K562 (cell line): ENCODE results near the gene EIPR1. TPM values are rescaled to one million over a fixed set of nuclear protein-coding genes. Genes with fewer than 3 reads are reported as not detected.

Experiments
- ATAC-seq: fragments of 200-7000 bp; cut with Tn5 transposase; 3 replicates; pipeline ENCODE4 v1.9.1; 2020; ENCODE audit warnings: moderate library complexity
- BruUV-seq: library from RNA; stranded (reverse); fragments of 400-500 nt; replicated peaks from 2 replicates; lab custom pipeline; 2021; lab: Mats Ljungman, UMichigan
- CTCF ChIA-PET: fragments of 300-600 bp; formaldehyde crosslinking; extraction: SDS; loops from one replicate; lab custom pipeline; 2021; ENCODE audit warnings: low intra/inter-chr PET ratio; lab: Yijun Ruan, JAX
- POLR2A ChIA-PET: fragments of 300-600, 350-650 bp; sonication (Branson Sonifier 250); formaldehyde crosslinking; extraction: SDS; loops from one replicate; lab custom pipeline; 2021; ENCODE audit warnings: antibody characterized with exemption, inconsistent platforms; lab: Yijun Ruan, JAX
- DNase-seq, 4 experiments: peaks; one replicate each; pipeline versions ENCODE4 v3.0.0 to v3.0.0-alpha.2; 2011 to 2018; ENCODE audit warnings: low spot score in 3 of 4, mixed read lengths in 3 of 4; ENCODE audit errors: extremely low read depth in 1 of 4
- FAIRE-seq: peaks from 2 replicates; lab custom pipeline; 2011; peaks lifted over from hg19 to GRCh38; lab: Jason Lieb, UNC
- H2AFZ ChIP-seq: 2 replicates; pipeline ENCODE4 v1.6.0; 2011; ENCODE audit warnings: low read depth, low read length, control low read depth, inconsistent platforms
- H3K27ac ChIP-seq: fragments of 200-600 bp; 3 replicates; pipeline ENCODE4 v1.8.0; 2011; ENCODE audit warnings: low read depth, mild to moderate bottlenecking, control low read depth, inconsistent platforms, low read length, moderate library complexity, mixed read lengths; ENCODE audit errors: extremely low read depth
- H3K27me3 ChIP-seq, 2 experiments: fragments of 300-600 bp in 1 of 2; 2 replicates in 1 of 2; 3 replicates in 1 of 2; pipeline versions ENCODE4 v1.6.0 to v1.8.0; 2011; ENCODE audit warnings: inconsistent platforms in 2 of 2, low read length in 2 of 2, mild to moderate bottlenecking in 1 of 2, mixed read lengths in 1 of 2, moderate library complexity in 1 of 2; ENCODE audit not compliant: control insufficient read depth in 2 of 2, insufficient read depth in 2 of 2
- H3K36me3 ChIP-seq: fragments of 300-600 bp; 3 replicates; pipeline ENCODE4 v1.8.0; 2011; ENCODE audit warnings: mild to moderate bottlenecking, low read length, inconsistent platforms; ENCODE audit not compliant: control insufficient read depth, insufficient read depth
- H3K4me1 ChIP-seq, 2 experiments: fragments of 200-600 bp in 1 of 2; replicated peaks in 1 of 2; 2 replicates in 1 of 2; 3 replicates in 1 of 2; pipeline versions ENCODE4 v1.5.1 to v1.8.0; 2011; ENCODE audit warnings: inconsistent platforms in 2 of 2, low read length in 2 of 2, mild to moderate bottlenecking in 1 of 2, mixed read lengths in 1 of 2, moderate library complexity in 1 of 2; ENCODE audit not compliant: control insufficient read depth in 2 of 2, insufficient read depth in 2 of 2
- H3K4me2 ChIP-seq: 2 replicates; pipeline ENCODE4 v1.6.1; 2011; ENCODE audit warnings: low read length, control low read depth, inconsistent platforms, mixed read lengths; ENCODE audit not compliant: insufficient read depth
- H3K4me3 ChIP-seq: fragments of 200-600 bp; sonication (generic), shearing (Covaris generic); 2 replicates; pipeline ENCODE4 v1.5.1; 2016; ENCODE audit warnings: control low read depth, inconsistent platforms
- H3K79me2 ChIP-seq: fragments of 200-600 bp; 3 replicates; pipeline ENCODE4 v1.8.0; 2011; ENCODE audit warnings: low read length, inconsistent platforms; ENCODE audit not compliant: control insufficient read depth, insufficient read depth
- H3K9ac ChIP-seq, 2 experiments: 2 replicates each; pipeline versions ENCODE4 v1.6.0 to v1.6.1; 2011; ENCODE audit warnings: low read depth in 2 of 2, low read length in 2 of 2, control low read depth in 1 of 2, inconsistent platforms in 1 of 2, mild to moderate bottlenecking in 1 of 2, mixed read lengths in 1 of 2; ENCODE audit not compliant: insufficient read depth in 1 of 2
- H3K9me1 ChIP-seq: one replicate; pipeline ENCODE4 v1.6.0; 2011; ENCODE audit warnings: inconsistent platforms, mild to moderate bottlenecking, low read length, moderate library complexity; ENCODE audit not compliant: control insufficient read depth, insufficient read depth
- H3K9me3 ChIP-seq: replicated peaks from 2 replicates; pipeline ENCODE4 v1.5.1; 2011; ENCODE audit warnings: low read depth, low read length, inconsistent platforms; ENCODE audit not compliant: control insufficient read depth, insufficient read depth
- H4K20me1 ChIP-seq: replicated peaks from 2 replicates; pipeline ENCODE4 v1.6.1; 2011; ENCODE audit warnings: low read length, inconsistent platforms, mixed read lengths; ENCODE audit not compliant: control insufficient read depth, insufficient read depth
- BCL6 ChIP-seq: fragments of 250-450 bp; sonication (Bioruptor Pico); IDR thresholded peaks from 2 replicates; pipeline ENCODE4 v1.4.0; 2020
- DDX20 ChIP-seq: fragments of 450-650 bp; IDR thresholded peaks from 2 replicates; pipeline ENCODE4 v1.6.1; 2016; ENCODE audit warnings: missing genetic modification characterization, low read depth, mild to moderate bottlenecking, missing compliant biosample characterization, moderate library complexity
- NFIC ChIP-seq: fragments of 450-650 bp; IDR thresholded peaks from 2 replicates; pipeline ENCODE4 v1.6.1; 2017; ENCODE audit warnings: mild to moderate bottlenecking, inconsistent platforms
- POLR2B ChIP-seq: fragments of 450-650 bp; IDR thresholded peaks from 2 replicates; pipeline ENCODE4 v1.6.1; 2018; ENCODE audit warnings: low read depth; ENCODE audit not compliant: partially characterized antibody
- PRMT5 ChIP-seq: sonication (generic); formaldehyde crosslinking; IDR thresholded peaks from 2 replicates; pipeline ENCODE4 v1.5.0; 2020; ENCODE audit warnings: missing genetic modification reagents
- RBM22 ChIP-seq: fragments of 200-400 bp; formaldehyde crosslinking; IDR thresholded peaks from 2 replicates; pipeline ENCODE4 v1.6.1; 2018; ENCODE audit warnings: low read length, low read depth; ENCODE audit not compliant: poor library complexity, severe bottlenecking
- TEAD1 ChIP-seq, 2 experiments: fragments of 450-650 bp in 1 of 2; sonication (generic) in 1 of 2; formaldehyde crosslinking; IDR thresholded peaks; 2 replicates each; pipeline versions ENCODE4 v1.4.0 to v1.8.0; 2020 to 2022; ENCODE audit warnings: mild to moderate bottlenecking in 2 of 2, missing genetic modification reagents in 1 of 2
- ZBTB2 ChIP-seq: fragments of 450-650 bp; IDR thresholded peaks from 2 replicates; pipeline ENCODE4 v1.6.1; 2016; ENCODE audit warnings: antibody characterized with exemption
- ZBTB33 ChIP-seq: sonication (generic); formaldehyde crosslinking; IDR thresholded peaks from 2 replicates; pipeline ENCODE4 v1.8.1; 2023; ENCODE audit warnings: mild to moderate bottlenecking, missing genetic modification reagents
- ZFPM2 ChIP-seq: fragments of 250-450 bp; sonication (Bioruptor Pico); IDR thresholded peaks from 2 replicates; pipeline ENCODE4 v1.5.1; 2022; ENCODE audit warnings: mild to moderate bottlenecking
- ZNF717 ChIP-seq: fragments of 250-450 bp; sonication (Bioruptor Pico); IDR thresholded peaks from 2 replicates; pipeline ENCODE4 v1.5.0; 2021
- WGBS: fragments of 100-300 bp; shearing (Covaris generic); methylation state at CpG from one replicate; pipeline ENCODE4 v1.1.6; 2016; ENCODE audit warnings: low coverage, mixed read lengths; ENCODE audit not compliant: insufficient coverage; ENCODE audit errors: missing lambda C conversion rate; 5-methylcytosine and 5-hydroxymethylcytosine counted together
- in situ Hi-C: fragments of 300-500 bp; cut with MboI; formaldehyde crosslinking; loops from 4 replicates; pipeline ENCODE4 v1.15.0; 2018; ENCODE audit warnings: inconsistent platforms, mixed read lengths
- intact Hi-C: fragments of 100-400 bp; cut with micrococcal nuclease; formaldehyde crosslinking; loops from 2 replicates; pipeline ENCODE4 v1.14.2; 2022
- polyA plus RNA-seq, 8 experiments: library from polyadenylated mRNA; depleted of rRNA in 4 of 8; stranded (reverse) in 5 of 8; unstranded in 3 of 8; fragments of >200 nt; fragmentation: Nextera tagmentation in 2 of 8; fragmentation: Illumina TruSeq in 1 of 8; extraction: Ambion mirVana in 2 of 8; extraction: Trizol in 1 of 8; gene quantifications; 2 replicates each; pipeline versions ENCODE4 v1.2.1 to v1.2.3, GENCODE V29; 2011 to 2014; ENCODE audit warnings: inconsistent platforms in 1 of 8, missing spikeins in 1 of 8
- total RNA-seq, 7 experiments: library from RNA; depleted of rRNA in 6 of 7; stranded (reverse); fragments of >200 nt in 6 of 7; fragmentation: Illumina TruSeq in 2 of 7; extraction: Trizol in 2 of 7; gene quantifications; 2 replicates each; pipeline versions ENCODE4 v1.2.1 to v1.2.3, GENCODE V29; 2011 to 2021; ENCODE audit warnings: low replicate concordance in 1 of 7

The EIPR1 gene
- total and polyA plus RNA-seq, 9 of the 15 experiments (the other 6 are each of a cell fraction or from before 2014, with no cell fraction given): 19.9 to 54.4 (median 35.9) TPM

GRCh38 chr2:3256157-3256556 lies 121.5 kb downstream of the EIPR1 start:
- ATAC-seq (no peak), FAIRE-seq (no peak), DNase-seq (no peak)
- Histone ChIP-seq H3K27ac (no peak overlapping the region), H3K27me3 (no peaks in the 10 kb centered on the region), H4K20me1 (no peaks in the 10 kb centered on the region; the same call in 1 of the 2 replicates), H3K36me3 (peaks cover 4% of the 10 kb centered on the region; the same call in 1 of the 3 replicates), H3K4me1 (no peaks in the 10 kb centered on the region; a peak in 1 of 5 replicates), H3K4me3 (no peak overlapping the region), H3K9me3 (no peaks in the 10 kb centered on the region), H3K79me2 (no peaks in the 10 kb centered on the region; the same call in 2 of the 3 replicates), H2AFZ (no peak overlapping the region), H3K9ac (no peak overlapping the region), H3K9me1 (no peaks in the 10 kb centered on the region), H3K4me2 (no peak overlapping the region)
- ChIA-PET CTCF (no interaction called here), POLR2A (no interaction called here)
- TF ChIP-seq ZBTB2 (no peak), NFIC (no peak), ZBTB33 (CRISPR knock-in tag) (no peak), RBM22 (no peak), DDX20 (no peak), TEAD1 (CRISPR knock-in tag; IDR thresholded peaks at IDR 0.05) (no peak), POLR2B (no peak), BCL6 (CRISPR knock-in tag) (no peak), ZNF717 (CRISPR knock-in tag) (no peak), ZFPM2 (CRISPR knock-in tag) (no peak), PRMT5 (CRISPR knock-in tag) (no peak)
- intact Hi-C loops: no loop called here
- BruUV-seq: no TSS peak
- in situ Hi-C loops: no loop called here
- WGBS: 93% methylated on average over 16 of the region's 16 CpGs
